SK-N-SH (cell line): Measurements from ENCODE around the gene ZNF462. TPM values are rescaled to one million over a fixed set of nuclear protein-coding genes. Genes with fewer than 3 reads are reported as not detected.

Experiments used
- CTCF ChIA-PET: fragments of 300-600, 350-600 bp; formaldehyde crosslinking; extraction: SDS; loops from one replicate; lab custom pipeline; 2021; lab: Yijun Ruan, JAX
- POLR2A ChIA-PET: fragments of 350-600 bp; sonication (Branson Sonifier 250); formaldehyde crosslinking; extraction: SDS; loops from one replicate; lab custom pipeline; 2020; ENCODE audit warnings: antibody characterized with exemption, inconsistent platforms; lab: Yijun Ruan, JAX
- DNase-seq: peaks from one replicate; pipeline ENCODE4 v3.0.0; 2012
- H2AFZ ChIP-seq: fragments of 200-600 bp; sonication (generic); 2 replicates; pipeline ENCODE4 v1.8.1; 2016; ENCODE audit warnings: antibody characterized with exemption, mild to moderate bottlenecking, low read depth
- H3F3A ChIP-seq: fragments of 200-600 bp; sonication (generic); replicated peaks from 2 replicates; pipeline ENCODE3; 2016; ENCODE audit warnings: antibody characterized with exemption, mild to moderate bottlenecking; ENCODE audit not compliant: insufficient read depth
- H3K27ac ChIP-seq, 2 experiments: fragments of 200-500 bp in 1 of 2; fragments of 200-600 bp in 1 of 2; sonication (Bioruptor generic) in 1 of 2; sonication (generic), shearing (Covaris generic) in 1 of 2; 2 replicates each; pipeline versions ENCODE4 v1.5.1 to v1.6.1; 2014 to 2016; ENCODE audit warnings: low read depth in 2 of 2, inconsistent platforms in 1 of 2, low read length in 1 of 2, mild to moderate bottlenecking in 1 of 2, mixed read lengths in 1 of 2
- H3K27me3 ChIP-seq: fragments of 200-600 bp; sonication (generic), shearing (Covaris generic); 2 replicates; pipeline ENCODE4 v1.6.1; 2016; ENCODE audit warnings: mixed run types; ENCODE audit not compliant: insufficient read depth
- H3K36me3 ChIP-seq, 2 experiments: fragments of 200-500 bp in 1 of 2; fragments of 200-600 bp in 1 of 2; sonication (Bioruptor generic) in 1 of 2; sonication (generic) in 1 of 2; replicated peaks in 1 of 2; 2 replicates each; pipeline versions ENCODE3 to v1.5.1; 2014 to 2016; ENCODE audit warnings: low read length in 1 of 2, mild to moderate bottlenecking in 1 of 2; ENCODE audit not compliant: insufficient read depth in 2 of 2, control insufficient read depth in 1 of 2
- H3K4me1 ChIP-seq, 2 experiments: fragments of 200-500 bp in 1 of 2; fragments of 200-600 bp in 1 of 2; sonication (Bioruptor generic) in 1 of 2; sonication (generic), shearing (Covaris generic) in 1 of 2; 2 replicates each; pipeline versions ENCODE4 v1.5.1 to v1.6.1; 2014 to 2016; ENCODE audit warnings: low read depth in 1 of 2, low read length in 1 of 2, mixed run types in 1 of 2; ENCODE audit not compliant: insufficient read depth in 2 of 2, control insufficient read depth in 1 of 2
- H3K4me2 ChIP-seq: fragments of 200-600 bp; sonication (generic), shearing (Covaris generic); 2 replicates; pipeline ENCODE4 v1.6.1; 2017; ENCODE audit warnings: mixed run types
- H3K4me3 ChIP-seq, 2 experiments: fragments of 200-500 bp in 1 of 2; fragments of 200-600 bp in 1 of 2; sonication (Bioruptor generic) in 1 of 2; sonication (generic), shearing (Covaris generic) in 1 of 2; 2 replicates each; pipeline versions ENCODE4 v1.5.1 to v1.8.1; 2014 to 2016; ENCODE audit warnings: low read depth in 2 of 2, inconsistent platforms in 1 of 2, low read length in 1 of 2, mild to moderate bottlenecking in 1 of 2, mixed read lengths in 1 of 2, moderate library complexity in 1 of 2
- H3K79me2 ChIP-seq: fragments of 200-600 bp; sonication (generic); 2 replicates; pipeline ENCODE4 v1.8.1; 2017; ENCODE audit warnings: mild to moderate bottlenecking; ENCODE audit not compliant: insufficient read depth
- H3K9ac ChIP-seq: fragments of 200-600 bp; sonication (generic); 2 replicates; pipeline ENCODE4 v1.6.1; 2017; ENCODE audit warnings: mixed run types
- H3K9me2 ChIP-seq: fragments of 200-600 bp; sonication (generic); 2 replicates; pipeline ENCODE4 v1.6.1; 2017; ENCODE audit warnings: mixed run types
- H3K9me3 ChIP-seq: fragments of 200-600 bp; sonication (generic); 2 replicates; pipeline ENCODE4 v1.6.1; 2017; ENCODE audit warnings: mixed run types, mild to moderate bottlenecking, moderate library complexity
- H4K20me1 ChIP-seq: fragments of 200-600 bp; sonication (generic); 2 replicates; pipeline ENCODE4 v1.6.1; 2017; ENCODE audit warnings: mild to moderate bottlenecking, mixed run types; ENCODE audit not compliant: insufficient read depth
- CHD2 ChIP-seq: fragments of 150-350 bp; IDR thresholded peaks from 2 replicates; pipeline ENCODE4 v1.6.1; 2018; ENCODE audit warnings: low read length; ENCODE audit not compliant: partially characterized antibody
- EP300 ChIP-seq, 2 experiments: IDR thresholded peaks; 2 replicates each; pipeline versions ENCODE4 v1.4.0 to v1.6.1; 2012; ENCODE audit warnings: borderline replicate concordance in 1 of 2, low read depth in 1 of 2, low read length in 1 of 2
- FOSL2 ChIP-seq: IDR thresholded peaks from 2 replicates; pipeline ENCODE4 v1.4.0; 2012; ENCODE audit warnings: low read depth, mild to moderate bottlenecking, moderate library complexity, borderline replicate concordance
- FOXM1 ChIP-seq: IDR thresholded peaks from 2 replicates; pipeline ENCODE4 v1.4.0; 2012; ENCODE audit warnings: low read depth, mild to moderate bottlenecking
- JUND ChIP-seq: IDR thresholded peaks from 2 replicates; pipeline ENCODE4 v1.4.0; 2012
- MXI1 ChIP-seq: IDR thresholded peaks from 2 replicates; pipeline ENCODE4 v1.6.1; 2012; ENCODE audit warnings: mild to moderate bottlenecking, low read depth, low read length, improper control_type of control experiment
- TAF1 ChIP-seq: IDR thresholded peaks from 2 replicates; pipeline ENCODE4 v1.6.1; 2012; ENCODE audit warnings: low read depth, mild to moderate bottlenecking, low read length, moderate library complexity, borderline replicate concordance
- USF2 ChIP-seq: fragments of 150-350 bp; IDR thresholded peaks from 2 replicates; pipeline ENCODE4 v1.6.1; 2017; ENCODE audit warnings: antibody characterized with exemption, low read length, low read depth, borderline replicate concordance
- WGBS: methylation state at CpG from one replicate; pipeline ENCODE4 v1.1.6; 2017; ENCODE audit warnings: low lambda C conversion rate; 5-methylcytosine and 5-hydroxymethylcytosine counted together
- polyA plus RNA-seq, 3 experiments: library from polyadenylated mRNA; depleted of rRNA; stranded (reverse); fragments of >200 nt; gene quantifications; 2 replicates each; pipeline ENCODE4 v1.2.3, GENCODE V29; 2012
- TF ChIP-seq, protein P1 (sequence below): IDR thresholded peaks from 2 replicates; pipeline ENCODE4; 2012
- TF ChIP-seq, protein P2 (sequence below): IDR thresholded peaks from 2 replicates; pipeline ENCODE4 v1.4.0; 2012; ENCODE audit warnings: low read depth, borderline replicate concordance
- TF ChIP-seq, protein P3 (sequence below): IDR thresholded peaks from 2 replicates; pipeline ENCODE4 v1.4.0; 2012; ENCODE audit warnings: low read depth, borderline replicate concordance

The ZNF462 gene
- polyA plus RNA-seq, 1 of the 3 experiments (the other 2 are of a cell fraction), result 5.2 TPM

- no peak for TF ChIP-seq EP300 (IDR thresholded peaks at IDR 0.05; ENCODE audit: borderline replicate concordance in 1 of 2, low read depth in 1 of 2, low read length in 1 of 2)
- TF ChIP-seq CHD2, result no peak
- TF ChIP-seq MXI1, result no peak
- peak; percentile 42 for TF ChIP-seq FOSL2
- no peak for TF ChIP-seq TAF1
- TF ChIP-seq USF2, result no peak
- no peak for TF ChIP-seq FOXM1
Observed at GRCh38 chr9:106945727-106946660, 83.0 kb downstream of the ZNF462 start (continued).

DNA sequence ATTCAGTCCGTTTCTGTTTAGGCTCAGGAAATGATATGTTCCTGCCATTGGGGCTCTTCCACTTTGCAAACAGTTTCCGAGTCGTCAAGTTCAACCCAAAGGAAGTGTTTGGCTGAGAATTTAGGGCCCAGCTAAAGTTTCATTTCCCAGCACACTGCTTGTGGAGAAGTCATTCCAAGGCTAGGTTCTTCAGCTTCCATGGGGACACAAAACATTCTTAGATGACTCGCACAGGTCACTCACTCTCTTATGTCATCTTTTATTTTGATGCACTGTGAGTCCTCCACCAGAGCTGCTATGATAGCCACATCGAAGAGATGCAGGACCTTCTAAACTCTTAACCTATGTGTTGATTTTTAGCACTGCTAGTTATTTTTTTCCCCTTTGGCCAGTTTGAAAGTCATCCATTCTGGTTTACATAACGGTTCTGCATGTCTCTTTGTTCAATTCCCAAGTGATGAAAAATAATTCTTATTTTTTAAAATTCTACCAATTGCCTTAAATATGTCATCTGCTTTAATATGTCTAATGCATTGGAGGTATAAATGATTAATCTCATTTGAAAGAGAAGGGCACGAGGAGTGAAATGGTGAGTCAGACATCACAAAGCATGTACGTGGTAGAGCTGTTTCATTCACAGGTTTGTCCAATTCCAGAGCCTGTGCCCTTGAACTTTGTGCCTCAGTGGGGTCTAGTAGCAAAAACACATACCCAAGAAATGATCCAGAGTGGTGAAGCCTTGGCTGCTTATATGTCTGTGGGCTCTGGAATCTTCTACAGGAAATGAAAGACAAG, 84.3 kb downstream of the ZNF462 start:
- Histone ChIP-seq H3K4me2 (peak overlapping the region; percentile 58), H3K79me2 (no peaks in the 10 kb centered on the region)
- peak; percentile 3; the same call in 1 of the 2 replicates for TF ChIP-seq JUND
- TF ChIP-seq, protein P1, sequence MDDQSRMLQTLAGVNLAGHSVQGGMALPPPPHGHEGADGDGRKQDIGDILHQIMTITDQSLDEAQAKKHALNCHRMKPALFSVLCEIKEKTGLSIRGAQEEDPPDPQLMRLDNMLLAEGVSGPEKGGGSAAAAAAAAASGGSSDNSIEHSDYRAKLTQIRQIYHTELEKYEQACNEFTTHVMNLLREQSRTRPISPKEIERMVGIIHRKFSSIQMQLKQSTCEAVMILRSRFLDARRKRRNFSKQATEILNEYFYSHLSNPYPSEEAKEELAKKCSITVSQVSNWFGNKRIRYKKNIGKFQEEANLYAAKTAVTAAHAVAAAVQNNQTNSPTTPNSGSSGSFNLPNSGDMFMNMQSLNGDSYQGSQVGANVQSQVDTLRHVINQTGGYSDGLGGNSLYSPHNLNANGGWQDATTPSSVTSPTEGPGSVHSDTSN, result peak; percentile 31; the same call in 1 of the 2 replicates
- TF ChIP-seq FOSL2, result peak; percentile 7; the same call in 1 of the 2 replicates
- no peak for TF ChIP-seq MXI1
- TF ChIP-seq, protein P2, sequence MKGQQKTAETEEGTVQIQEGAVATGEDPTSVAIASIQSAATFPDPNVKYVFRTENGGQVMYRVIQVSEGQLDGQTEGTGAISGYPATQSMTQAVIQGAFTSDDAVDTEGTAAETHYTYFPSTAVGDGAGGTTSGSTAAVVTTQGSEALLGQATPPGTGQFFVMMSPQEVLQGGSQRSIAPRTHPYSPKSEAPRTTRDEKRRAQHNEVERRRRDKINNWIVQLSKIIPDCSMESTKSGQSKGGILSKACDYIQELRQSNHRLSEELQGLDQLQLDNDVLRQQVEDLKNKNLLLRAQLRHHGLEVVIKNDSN, result no peak
- TF ChIP-seq, protein P3, sequence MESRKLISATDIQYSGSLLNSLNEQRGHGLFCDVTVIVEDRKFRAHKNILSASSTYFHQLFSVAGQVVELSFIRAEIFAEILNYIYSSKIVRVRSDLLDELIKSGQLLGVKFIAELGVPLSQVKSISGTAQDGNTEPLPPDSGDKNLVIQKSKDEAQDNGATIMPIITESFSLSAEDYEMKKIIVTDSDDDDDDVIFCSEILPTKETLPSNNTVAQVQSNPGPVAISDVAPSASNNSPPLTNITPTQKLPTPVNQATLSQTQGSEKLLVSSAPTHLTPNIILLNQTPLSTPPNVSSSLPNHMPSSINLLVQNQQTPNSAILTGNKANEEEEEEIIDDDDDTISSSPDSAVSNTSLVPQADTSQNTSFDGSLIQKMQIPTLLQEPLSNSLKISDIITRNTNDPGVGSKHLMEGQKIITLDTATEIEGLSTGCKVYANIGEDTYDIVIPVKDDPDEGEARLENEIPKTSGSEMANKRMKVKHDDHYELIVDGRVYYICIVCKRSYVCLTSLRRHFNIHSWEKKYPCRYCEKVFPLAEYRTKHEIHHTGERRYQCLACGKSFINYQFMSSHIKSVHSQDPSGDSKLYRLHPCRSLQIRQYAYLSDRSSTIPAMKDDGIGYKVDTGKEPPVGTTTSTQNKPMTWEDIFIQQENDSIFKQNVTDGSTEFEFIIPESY, result no peak
- TF ChIP-seq, all 33 proteins: peak for 3
- H4K20me1 ChIP-seq, result peaks cover 5% of the 10 kb centered on the region; the same call in 1 of the 2 replicates
- no peaks in the 10 kb centered on the region for H3K9me2 ChIP-seq
- WGBS, result 83% methylated on average over 8 of the region's 8 CpGs
- no peak overlapping the region for H3K4me3 ChIP-seq
- peak overlapping the region; percentile 81; the same call in 1 of the 2 replicates for H3K9ac ChIP-seq
- no peaks in the 10 kb centered on the region for H3K9me3 ChIP-seq
- DNase-seq, result no peak
- POLR2A ChIA-PET, result no interaction called here
- H3K27me3 ChIP-seq, result no peaks in the 10 kb centered on the region
- H2AFZ ChIP-seq, result no peak overlapping the region
- peaks cover 31% of the 10 kb centered on the region for H3F3A ChIP-seq
- peak overlapping the region in 1 of 2 experiments; percentile 99; a peak in 2 of 4 replicates for H3K27ac ChIP-seq
- peaks cover 0 to 18% of the 10 kb centered on the region in 2 experiments; a peak in 3 of 4 replicates for H3K4me1 ChIP-seq
- CTCF ChIA-PET, result interaction anchor here (1.3 kb wide), 1 partner anchor 83 kb away, joined by 3 read pairs; no protein-coding TSS in a partner anchor
- peaks cover 9 to 40% of the 10 kb centered on the region in 2 experiments for H3K36me3 ChIP-seq
